HepG2 (cell line): ENCODE measurements around the gene ACTN3. TPM values are rescaled to one million over a fixed set of nuclear protein-coding genes. Genes with fewer than 3 reads are reported as not detected.

Source experiments
- HNF1A ChIP-seq, 2 experiments: sonication (generic) in 1 of 2; formaldehyde crosslinking in 1 of 2; IDR thresholded peaks; 2 replicates each; pipeline versions ENCODE4 v1.4.0 to v1.6.1; 2016 to 2020; ENCODE audit warnings: borderline replicate concordance in 1 of 2, low read depth in 1 of 2, mild to moderate bottlenecking in 1 of 2, missing genetic modification reagents in 1 of 2
- HNRNPL ChIP-seq: fragments of 200-400 bp; formaldehyde crosslinking; IDR thresholded peaks from 2 replicates; pipeline ENCODE4 v1.6.1; 2017; ENCODE audit warnings: mild to moderate bottlenecking, low read depth, low read length
- polyA plus RNA-seq, 8 experiments: library from polyadenylated mRNA; depleted of rRNA in 3 of 8; stranded (reverse) in 7 of 8; unstranded in 1 of 8; fragments of >200 nt; fragmentation: Illumina TruSeq in 4 of 8; extraction: Trizol in 4 of 8; gene quantifications; 2 replicates each; pipeline versions ENCODE4 v1.2.1 to v1.2.3, GENCODE V29; 2011 to 2016; ENCODE audit warnings: low read depth in 4 of 8, missing spikeins in 1 of 8, mixed read lengths in 1 of 8; ENCODE audit not compliant: insufficient read depth in 1 of 8
- total RNA-seq, 5 experiments: library from RNA; depleted of rRNA; stranded (reverse); fragments of >200 nt; fragmentation: Illumina TruSeq; extraction: Trizol; gene quantifications; 2 replicates each; pipeline ENCODE4 v1.2.3, GENCODE V29; 2016; ENCODE audit warnings: low read depth in 1 of 5

ACTN3 gene
- total and polyA plus RNA-seq, 2 of the 13 experiments (the other 11 are each of a cell fraction or from before 2014, with no cell fraction given): 0.04 to 0.09 TPM

DNA sequence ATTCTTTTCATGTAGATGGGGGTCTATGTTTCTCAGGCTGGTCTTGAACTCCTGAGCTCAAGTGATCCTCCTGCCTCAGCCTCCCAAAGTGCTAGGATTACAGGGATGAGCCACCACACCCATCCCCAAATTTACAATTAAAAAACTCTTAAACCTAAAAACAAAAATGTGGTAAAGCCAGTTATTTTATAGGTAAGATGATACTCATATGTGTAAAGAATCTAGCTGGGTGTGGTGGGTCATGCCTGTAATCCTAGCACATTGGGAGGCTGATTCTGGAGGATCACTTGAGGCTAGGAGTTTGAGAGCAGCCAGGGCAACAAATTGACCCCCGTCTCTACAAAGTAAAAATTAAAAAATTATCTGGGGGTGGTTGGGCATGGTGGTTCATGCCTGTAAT lies 65.8 kb downstream of the ACTN3 start (continued):
- no peak for TF ChIP-seq HNF1A (IDR thresholded peaks at IDR 0.05; ENCODE audit: low read depth)
- TF ChIP-seq HNF1A (CRISPR knock-in tag; IDR thresholded peaks at IDR 0.05; ENCODE audit: borderline replicate concordance): no peak
- no peak for TF ChIP-seq HNRNPL

Other genes with a start within 250 kb of the ACTN3 start
- 0.20 and 0.35 TPM in 2 replicates for gene CD248, start 229.9 kb upstream of the ACTN3 start, total RNA-seq (2016; rRNA removed; fragmentation: Illumina TruSeq; extraction: Trizol)
- gene CD248, start 229.9 kb upstream of the ACTN3 start, polyA plus RNA-seq (2011; rRNA removed): 0.20 and 0.25 TPM in 2 replicates
- 3.9 and 4.1 TPM in 2 replicates for gene RIN1, start 210.5 kb upstream of the ACTN3 start, total RNA-seq (2016; rRNA removed; fragmentation: Illumina TruSeq; extraction: Trizol)
- gene RIN1, start 210.5 kb upstream of the ACTN3 start, polyA plus RNA-seq (2011; rRNA removed): 2.4 and 4.2 TPM in 2 replicates
- gene BRMS1, start 201.8 kb upstream of the ACTN3 start, total RNA-seq (2016; rRNA removed; fragmentation: Illumina TruSeq; extraction: Trizol): 55.7 and 63.1 TPM in 2 replicates
- gene BRMS1, start 201.8 kb upstream of the ACTN3 start, polyA plus RNA-seq (2011; rRNA removed): 15.8 and 16.8 TPM in 2 replicates
- gene B4GAT1, start 199.3 kb upstream of the ACTN3 start, total RNA-seq (2016; rRNA removed; fragmentation: Illumina TruSeq; extraction: Trizol): 44.9 and 109 TPM in 2 replicates
- gene B4GAT1, start 199.3 kb upstream of the ACTN3 start, polyA plus RNA-seq (2011; rRNA removed): 40.4 and 47.8 TPM in 2 replicates
- 0.49 and 0.66 TPM in 2 replicates for gene SLC29A2, start 175.1 kb upstream of the ACTN3 start, total RNA-seq (2016; rRNA removed; fragmentation: Illumina TruSeq; extraction: Trizol)
- 0.56 and 0.63 TPM in 2 replicates for gene SLC29A2, start 175.1 kb upstream of the ACTN3 start, polyA plus RNA-seq (2011; rRNA removed)
- not detected in 2 replicates for gene NPAS4, start 125.9 kb upstream of the ACTN3 start, total RNA-seq (2016; rRNA removed; fragmentation: Illumina TruSeq; extraction: Trizol)
- gene NPAS4, start 125.9 kb upstream of the ACTN3 start, polyA plus RNA-seq (2011; rRNA removed): not detected in 2 replicates
- gene MRPL11, start 108.1 kb upstream of the ACTN3 start, total RNA-seq (2016; rRNA removed; fragmentation: Illumina TruSeq; extraction: Trizol): 176 and 220 TPM in 2 replicates
- 59.1 and 72.9 TPM in 2 replicates for gene MRPL11, start 108.1 kb upstream of the ACTN3 start, polyA plus RNA-seq (2011; rRNA removed)
- 2.5 and 4.0 TPM in 2 replicates for gene PELI3, start 80.0 kb upstream of the ACTN3 start, total RNA-seq (2016; rRNA removed; fragmentation: Illumina TruSeq; extraction: Trizol)
- gene PELI3, start 80.0 kb upstream of the ACTN3 start, polyA plus RNA-seq (2011; rRNA removed): 2.0 and 3.1 TPM in 2 replicates
- 48.7 and 59.8 TPM in 2 replicates for gene DPP3, start 66.5 kb upstream of the ACTN3 start, total RNA-seq (2016; rRNA removed; fragmentation: Illumina TruSeq; extraction: Trizol)
- gene DPP3, start 66.5 kb upstream of the ACTN3 start, polyA plus RNA-seq (2011; rRNA removed): 38.4 and 48.4 TPM in 2 replicates
- 8.1 and 14.1 TPM in 2 replicates for gene BBS1, start 36.3 kb upstream of the ACTN3 start, total RNA-seq (2016; rRNA removed; fragmentation: Illumina TruSeq; extraction: Trizol)
- 11.7 and 12.1 TPM in 2 replicates for gene BBS1, start 36.3 kb upstream of the ACTN3 start, polyA plus RNA-seq (2011; rRNA removed)
- 1.9 and 4.3 TPM in 2 replicates for gene ZDHHC24, start 855 bp upstream of the ACTN3 start, total RNA-seq (2016; rRNA removed; fragmentation: Illumina TruSeq; extraction: Trizol)
- 4.3 and 6.0 TPM in 2 replicates for gene ZDHHC24, start 855 bp upstream of the ACTN3 start, polyA plus RNA-seq (2011; rRNA removed)
- gene CTSF, start 21.7 kb downstream of the ACTN3 start, total RNA-seq (2016; rRNA removed; fragmentation: Illumina TruSeq; extraction: Trizol): not detected in 2 replicates
- 0.17 TPM in 1 of 2 replicates, not detected in the other for gene CTSF, start 21.7 kb downstream of the ACTN3 start, polyA plus RNA-seq (2011; rRNA removed)
- gene CCDC87, start 46.2 kb downstream of the ACTN3 start, total RNA-seq (2016; rRNA removed; fragmentation: Illumina TruSeq; extraction: Trizol): 0.17 and 0.42 TPM in 2 replicates
- 0.05 and 0.09 TPM in 2 replicates for gene CCDC87, start 46.2 kb downstream of the ACTN3 start, polyA plus RNA-seq (2011; rRNA removed)
- gene CCS, start 46.3 kb downstream of the ACTN3 start, total RNA-seq (2016; rRNA removed; fragmentation: Illumina TruSeq; extraction: Trizol): 34.2 and 44.6 TPM in 2 replicates
- gene CCS, start 46.3 kb downstream of the ACTN3 start, polyA plus RNA-seq (2011; rRNA removed): 25.4 and 34.7 TPM in 2 replicates
- gene RBM14, start 69.7 kb downstream of the ACTN3 start, total RNA-seq (2016; rRNA removed; fragmentation: Illumina TruSeq; extraction: Trizol): 41.7 and 44.1 TPM in 2 replicates
- 12.7 and 14.6 TPM in 2 replicates for gene RBM14, start 69.7 kb downstream of the ACTN3 start, polyA plus RNA-seq (2011; rRNA removed)
- gene RBM4, start 91.8 kb downstream of the ACTN3 start, total RNA-seq (2016; rRNA removed; fragmentation: Illumina TruSeq; extraction: Trizol): 136 and 138 TPM in 2 replicates
- gene RBM4, start 91.8 kb downstream of the ACTN3 start, polyA plus RNA-seq (2011; rRNA removed): 123 and 126 TPM in 2 replicates
- gene RBM4B, start 131.0 kb downstream of the ACTN3 start, total RNA-seq (2016; rRNA removed; fragmentation: Illumina TruSeq; extraction: Trizol): 25.6 and 25.8 TPM in 2 replicates
- 32.4 and 33.5 TPM in 2 replicates for gene RBM4B, start 131.0 kb downstream of the ACTN3 start, polyA plus RNA-seq (2011; rRNA removed)
- gene SPTBN2, start 182.3 kb downstream of the ACTN3 start, total RNA-seq (2016; rRNA removed; fragmentation: Illumina TruSeq; extraction: Trizol): 1.2 and 4.0 TPM in 2 replicates
- 0.65 and 2.0 TPM in 2 replicates for gene SPTBN2, start 182.3 kb downstream of the ACTN3 start, polyA plus RNA-seq (2011; rRNA removed)